Activated CD4-positive, alpha-beta memory T cell treated with anti-CD3 and anti-CD28 coated beads, Interleukin-2, amount 10 ng/mL, durations not matched to agents 7 days and 5 days (primary cell): Measurements from ENCODE around the gene MAPT. TPM values are rescaled to one million over a fixed set of nuclear protein-coding genes. Genes with fewer than 3 reads are reported as not detected.
A peak's percentile ranks its signal among the peaks of the same experiment; 100 is the strongest.

ENCODE experiments used
- CTCF ChIA-PET: fragments of 350-600 bp; sonication (Branson Sonifier 250); formaldehyde crosslinking; loops from one replicate; lab custom pipeline; 2021; ENCODE audit warnings: antibody characterized with exemption, inconsistent platforms; lab: Charles Lee
- POLR2A ChIA-PET: fragments of 350-600 bp; sonication (Branson Sonifier 250); formaldehyde crosslinking; loops from one replicate; lab custom pipeline; 2021; ENCODE audit warnings: antibody characterized with exemption; lab: Charles Lee
- DNase-seq: peaks from one replicate; pipeline ENCODE4 v3.0.0-alpha.2; 2020
- H3K27ac Mint-ChIP-seq: one replicate; pipeline ENCODE4 v1.8.0; 2021; ENCODE audit warnings: mild to moderate bottlenecking, mixed read lengths
- H3K27me3 Mint-ChIP-seq: one replicate; pipeline ENCODE4 v1.8.0; 2021; ENCODE audit warnings: mixed read lengths
- H3K36me3 Mint-ChIP-seq: one replicate; pipeline ENCODE4 v1.8.0; 2021; ENCODE audit warnings: low read depth, mixed read lengths
- H3K4me1 Mint-ChIP-seq: one replicate; pipeline ENCODE4 v1.8.0; 2021; ENCODE audit warnings: mixed read lengths
- H3K4me3 Mint-ChIP-seq: one replicate; pipeline ENCODE4 v1.8.0; 2021; ENCODE audit warnings: mild to moderate bottlenecking, mixed read lengths
- H3K9me3 Mint-ChIP-seq: one replicate; pipeline ENCODE4 v1.8.0; 2021; ENCODE audit warnings: mixed read lengths
- total RNA-seq, 2 experiments: library from RNA; stranded (reverse); gene quantifications; one replicate each; pipeline ENCODE4 v1.2.3, GENCODE V29; 2021

MAPT gene
- total RNA-seq, 2 experiments from 2014 or later = 0.15 to 0.70 TPM

GRCh38 chr17:45868276-45868675 is 26.1 kb upstream of the MAPT start:
- no peaks in the 10 kb centered on the region for H3K9me3 Mint-ChIP-seq
- H3K27ac Mint-ChIP-seq = no peak overlapping the region
- H3K27me3 Mint-ChIP-seq = peaks cover 29% of the 10 kb centered on the region
- ChIA-PET POLR2A (no interaction called here), CTCF (no interaction called here)
- H3K4me1 Mint-ChIP-seq = peaks cover 28% of the 10 kb centered on the region
- no peak for DNase-seq
- H3K36me3 Mint-ChIP-seq = no peaks in the 10 kb centered on the region
- no peak overlapping the region for H3K4me3 Mint-ChIP-seq

- DNase-seq = no peak
- POLR2A ChIA-PET = no interaction called here
- H3K4me3 Mint-ChIP-seq = no peak overlapping the region
- H3K9me3 Mint-ChIP-seq = no peaks in the 10 kb centered on the region
- H3K27me3 Mint-ChIP-seq = peaks cover 20% of the 10 kb centered on the region
- CTCF ChIA-PET = interaction anchor here (0.9 kb wide), 1 partner anchor 9 kb away, joined by 3 read pairs; no protein-coding TSS in a partner anchor
- H3K4me1 Mint-ChIP-seq = peaks cover 26% of the 10 kb centered on the region
- H3K27ac Mint-ChIP-seq = no peak overlapping the region
- no peaks in the 10 kb centered on the region for H3K36me3 Mint-ChIP-seq
Measured at GRCh38 chr17:45869676-45870341, 24.5 kb upstream of the MAPT start.

GRCh38 chr17:45870342-45870974 is 23.9 kb upstream of the MAPT start:
- H3K27me3 Mint-ChIP-seq = peaks cover 15% of the 10 kb centered on the region
- POLR2A ChIA-PET = no interaction called here
- H3K27ac Mint-ChIP-seq = no peak overlapping the region
- H3K36me3 Mint-ChIP-seq = no peaks in the 10 kb centered on the region
- CTCF ChIA-PET = no interaction called here
- no peak overlapping the region for H3K4me3 Mint-ChIP-seq
- peaks cover 26% of the 10 kb centered on the region for H3K4me1 Mint-ChIP-seq
- DNase-seq = no peak
- no peaks in the 10 kb centered on the region for H3K9me3 Mint-ChIP-seq

GRCh38 chr17:45871718-45872117 is 22.6 kb upstream of the MAPT start:
- no peaks in the 10 kb centered on the region for H3K9me3 Mint-ChIP-seq
- no peak overlapping the region for H3K27ac Mint-ChIP-seq
- no peaks in the 10 kb centered on the region for H3K36me3 Mint-ChIP-seq
- no peak for DNase-seq
- CTCF ChIA-PET = interaction anchor here (1.1 kb wide), 1 partner anchor 22 kb away, joined by 3 read pairs; no protein-coding TSS in a partner anchor
- H3K27me3 Mint-ChIP-seq = peaks cover 9% of the 10 kb centered on the region
- peaks cover 26% of the 10 kb centered on the region for H3K4me1 Mint-ChIP-seq
- POLR2A ChIA-PET = no interaction called here
- no peak overlapping the region for H3K4me3 Mint-ChIP-seq

GRCh38 chr17:45873728-45874127 is 20.6 kb upstream of the MAPT start:
- ChIA-PET POLR2A (interaction anchor here (1.0 to 1.1 kb wide), 2 partner anchors 9 to 19 kb away, joined by 3 to 5 read pairs; no protein-coding TSS in a partner anchor), CTCF (interaction anchor here (0.6 to 1.8 kb wide), 7 partner anchors 10 to 339 kb away, joined by 3 to 7 read pairs (median 4); partner anchors contain the start of gene MAPT)
- H3K36me3 Mint-ChIP-seq = no peaks in the 10 kb centered on the region
- H3K27ac Mint-ChIP-seq = peak overlapping the region; percentile 67
- peaks cover 15% of the 10 kb centered on the region for H3K4me1 Mint-ChIP-seq
- H3K9me3 Mint-ChIP-seq = no peaks in the 10 kb centered on the region
- peak; percentile 44 for DNase-seq
- peaks cover 8% of the 10 kb centered on the region for H3K27me3 Mint-ChIP-seq
- peak overlapping the region; percentile 17 for H3K4me3 Mint-ChIP-seq

GRCh38 chr17:45874151-45874550 is 20.2 kb upstream of the MAPT start:
- Mint-ChIP-seq H3K9me3 (no peaks in the 10 kb centered on the region), H3K27ac (no peak overlapping the region), H3K36me3 (no peaks in the 10 kb centered on the region), H3K27me3 (peaks cover 8% of the 10 kb centered on the region), H3K4me1 (peaks cover 15% of the 10 kb centered on the region), H3K4me3 (no peak overlapping the region)
- POLR2A ChIA-PET = interaction anchor here (1.1 kb wide), 1 partner anchor 19 kb away, joined by 5 read pairs; no protein-coding TSS in a partner anchor
- CTCF ChIA-PET = interaction anchor here (0.6 to 1.7 kb wide), 3 partner anchors 19 to 234 kb away, joined by 4 to 7 read pairs (median 4); partner anchors contain the start of gene MAPT
- DNase-seq = no peak

GRCh38 chr17:45876539-45876938 is 17.8 kb upstream of the MAPT start:
- H3K9me3 Mint-ChIP-seq = no peaks in the 10 kb centered on the region
- ChIA-PET POLR2A (interaction anchor here (1.0 kb wide), 1 partner anchor 21 kb away, joined by 3 read pairs; no protein-coding TSS in a partner anchor), CTCF (no interaction called here)
- peaks cover 8% of the 10 kb centered on the region for H3K27me3 Mint-ChIP-seq
- H3K27ac Mint-ChIP-seq = no peak overlapping the region
- peaks cover 15% of the 10 kb centered on the region for H3K4me1 Mint-ChIP-seq
- H3K36me3 Mint-ChIP-seq = no peaks in the 10 kb centered on the region
- H3K4me3 Mint-ChIP-seq = no peak overlapping the region
- DNase-seq = no peak

GRCh38 chr17:45877467-45877866 is 16.9 kb upstream of the MAPT start:
- H3K36me3 Mint-ChIP-seq = no peaks in the 10 kb centered on the region
- H3K4me3 Mint-ChIP-seq = no peak overlapping the region
- peaks cover 13% of the 10 kb centered on the region for H3K4me1 Mint-ChIP-seq
- no peak overlapping the region for H3K27ac Mint-ChIP-seq
- H3K9me3 Mint-ChIP-seq = no peaks in the 10 kb centered on the region
- peaks cover 8% of the 10 kb centered on the region for H3K27me3 Mint-ChIP-seq
- DNase-seq = no peak
- ChIA-PET POLR2A (no interaction called here), CTCF (no interaction called here)

- Mint-ChIP-seq H3K36me3 (no peaks in the 10 kb centered on the region), H3K27me3 (peaks cover 6% of the 10 kb centered on the region), H3K9me3 (peaks cover 3% of the 10 kb centered on the region), H3K4me3 (no peak overlapping the region), H3K4me1 (peaks cover 12% of the 10 kb centered on the region), H3K27ac (no peak overlapping the region)
- POLR2A ChIA-PET = no interaction called here
- no peak for DNase-seq
- CTCF ChIA-PET = interaction anchor here (1.3 kb wide), 1 partner anchor 51 kb away, joined by 3 read pairs; no protein-coding TSS in a partner anchor
Measured at GRCh38 chr17:45883063-45883462, 11.3 kb upstream of the MAPT start.

- Mint-ChIP-seq H3K9me3 (peaks cover 3% of the 10 kb centered on the region), H3K4me1 (peaks cover 12% of the 10 kb centered on the region), H3K36me3 (no peaks in the 10 kb centered on the region), H3K27ac (no peak overlapping the region), H3K4me3 (no peak overlapping the region), H3K27me3 (peaks cover 21% of the 10 kb centered on the region)
- ChIA-PET POLR2A (no interaction called here), CTCF (no interaction called here)
- DNase-seq = no peak
Measured at GRCh38 chr17:45886852-45887251, 7.5 kb upstream of the MAPT start.

GRCh38 chr17:45888392-45888791 is 6.0 kb upstream of the MAPT start:
- DNase-seq = no peak
- H3K9me3 Mint-ChIP-seq = peaks cover 3% of the 10 kb centered on the region
- H3K4me1 Mint-ChIP-seq = peaks cover 2% of the 10 kb centered on the region
- H3K27ac Mint-ChIP-seq = no peak overlapping the region
- no peak overlapping the region for H3K4me3 Mint-ChIP-seq
- H3K27me3 Mint-ChIP-seq = peaks cover 29% of the 10 kb centered on the region
- CTCF ChIA-PET = no interaction called here
- no peaks in the 10 kb centered on the region for H3K36me3 Mint-ChIP-seq
- POLR2A ChIA-PET = no interaction called here

GRCh38 chr17:45889579-45889978 is 4.8 kb upstream of the MAPT start:
- peaks cover 2% of the 10 kb centered on the region for H3K4me1 Mint-ChIP-seq
- ChIA-PET POLR2A (no interaction called here), CTCF (no interaction called here)
- H3K27ac Mint-ChIP-seq = no peak overlapping the region
- no peak for DNase-seq
- H3K27me3 Mint-ChIP-seq = peaks cover 33% of the 10 kb centered on the region
- H3K36me3 Mint-ChIP-seq = no peaks in the 10 kb centered on the region
- peaks cover 2% of the 10 kb centered on the region for H3K9me3 Mint-ChIP-seq
- H3K4me3 Mint-ChIP-seq = no peak overlapping the region

GRCh38 chr17:45893725-45894021 is 681 bp upstream of the MAPT start:
- Mint-ChIP-seq H3K4me3 (peak overlapping the region; percentile 59), H3K9me3 (no peaks in the 10 kb centered on the region), H3K27me3 (peaks cover 64% of the 10 kb centered on the region), H3K4me1 (peaks cover 14% of the 10 kb centered on the region), H3K36me3 (no peaks in the 10 kb centered on the region), H3K27ac (no peak overlapping the region)
- POLR2A ChIA-PET = interaction anchor here (0.5 to 1.0 kb wide), 2 partner anchors 33 to 1174 kb away, joined by 3 to 4 read pairs; no protein-coding TSS in a partner anchor
- CTCF ChIA-PET = interaction anchor here (0.7 to 1.2 kb wide), 5 partner anchors 8 to 62 kb away, joined by 3 to 7 read pairs (median 3); no protein-coding TSS in a partner anchor
- DNase-seq = no peak
